ENCODE results near the gene GPR153. TPM values are rescaled to one million over a fixed set of nuclear protein-coding genes. Genes with fewer than 3 reads are reported as not detected.

The GPR153 gene
- total RNA-seq, 1 donor from 2014 or later, result 6.5 TPM

GRCh38 chr1:6218375-6219164, 42.3 kb downstream of the GPR153 start:
- DNase-seq (ENCODE audit: low spot score, unreplicated experiment), result no peak
- Mint-ChIP-seq H3K9me3 (ENCODE audit: low read depth) (no peaks in the 10 kb centered on the region), H3K4me3 (ENCODE audit: low read depth) (no peak overlapping the region), H3K27ac (peak overlapping the region; percentile 80), H3K4me1 (ENCODE audit: low read depth) (peaks cover 6% of the 10 kb centered on the region), H3K36me3 (ENCODE audit: insufficient read depth) (peaks cover 16% of the 10 kb centered on the region), H3K27me3 (no peaks in the 10 kb centered on the region)
- no peak for TF ChIP-seq CTCF (IDR thresholded peaks at IDR 0.05; ENCODE audit: unreplicated experiment)

- Mint-ChIP-seq H3K4me1 (ENCODE audit: low read depth) (no peaks in the 10 kb centered on the region), H3K36me3 (ENCODE audit: insufficient read depth) (peaks cover 12% of the 10 kb centered on the region), H3K27me3 (peaks cover 3% of the 10 kb centered on the region), H3K27ac (no peak overlapping the region), H3K9me3 (ENCODE audit: low read depth) (no peaks in the 10 kb centered on the region), H3K4me3 (ENCODE audit: low read depth) (no peak overlapping the region)
- TF ChIP-seq CTCF (IDR thresholded peaks at IDR 0.05; ENCODE audit: unreplicated experiment), result no peak
- no peak for DNase-seq (ENCODE audit: low spot score, unreplicated experiment)
Observed at GRCh38 chr1:6212193-6212959, 48.5 kb downstream of the GPR153 start.

GRCh38 chr1:6211731-6212130, 49.2 kb downstream of the GPR153 start:
- Mint-ChIP-seq H3K27me3 (peaks cover 6% of the 10 kb centered on the region), H3K9me3 (ENCODE audit: low read depth) (no peaks in the 10 kb centered on the region), H3K27ac (no peak overlapping the region), H3K36me3 (ENCODE audit: insufficient read depth) (peaks cover 11% of the 10 kb centered on the region), H3K4me3 (ENCODE audit: low read depth) (no peak overlapping the region), H3K4me1 (ENCODE audit: low read depth) (peaks cover 2% of the 10 kb centered on the region)
- no peak for TF ChIP-seq CTCF (IDR thresholded peaks at IDR 0.05; ENCODE audit: unreplicated experiment)
- DNase-seq (ENCODE audit: low spot score, unreplicated experiment), result no peak

GRCh38 chr1:6210591-6211355, 50.1 kb downstream of the GPR153 start:
- DNase-seq (ENCODE audit: low spot score, unreplicated experiment), result no peak
- peaks cover 6% of the 10 kb centered on the region for H3K27me3 Mint-ChIP-seq
- H3K27ac Mint-ChIP-seq, result no peak overlapping the region
- H3K4me1 Mint-ChIP-seq (ENCODE audit: low read depth), result peaks cover 2% of the 10 kb centered on the region
- H3K9me3 Mint-ChIP-seq (ENCODE audit: low read depth), result no peaks in the 10 kb centered on the region
- H3K4me3 Mint-ChIP-seq (ENCODE audit: low read depth), result no peak overlapping the region
- TF ChIP-seq CTCF (IDR thresholded peaks at IDR 0.05; ENCODE audit: unreplicated experiment), result no peak
- peaks cover 11% of the 10 kb centered on the region for H3K36me3 Mint-ChIP-seq (ENCODE audit: insufficient read depth)

Measured in progenitor cell of endocrine pancreas (in vitro differentiated cells).